ENCODE data around the gene BTRC.
A peak's percentile ranks its signal among the peaks of the same experiment; 100 is the strongest.

The BTRC gene

GRCh38 chr10:101466016-101466912 is 112.3 kb downstream of the BTRC start:
- FAIRE-seq (no peak), DNase-seq (ENCODE audit: extremely low spot score, insufficient read length, low read depth) (no peak)

- peak; percentile 86 for FAIRE-seq
- DNase-seq (ENCODE audit: extremely low spot score, insufficient read length, low read depth): peak; percentile 38
These were observed 113.4 kb downstream of the BTRC start for GRCh38 chr10:101467286-101467770.

- DNase-seq (ENCODE audit: extremely low spot score, insufficient read length, low read depth) (no peak), FAIRE-seq (no peak)
These were observed 114.2 kb downstream of the BTRC start for GRCh38 chr10:101468159-101468558.

GRCh38 chr10:101476383-101476782 is 122.4 kb downstream of the BTRC start:
- no peak for FAIRE-seq
- DNase-seq (ENCODE audit: extremely low spot score, insufficient read length, low read depth): no peak

- no peak for DNase-seq (ENCODE audit: extremely low spot score, insufficient read length, low read depth)
- peak; percentile 53 for FAIRE-seq
These were observed 125.0 kb downstream of the BTRC start for GRCh38 chr10:101478956-101479355.

GRCh38 chr10:101481256-101481655 is 127.3 kb downstream of the BTRC start:
- FAIRE-seq: no peak

GRCh38 chr10:101482568-101482967 is 128.6 kb downstream of the BTRC start:
- FAIRE-seq: no peak
- DNase-seq (ENCODE audit: extremely low spot score, insufficient read length, low read depth): no peak

More at GRCh38 chr10:101481256-101481655, 127.3 kb downstream of the BTRC start:
- no peak for DNase-seq (ENCODE audit: extremely low spot score, insufficient read length, low read depth)

- FAIRE-seq: no peak
- DNase-seq (ENCODE audit: extremely low spot score, insufficient read length, low read depth): no peak
These were observed 130.3 kb downstream of the BTRC start for GRCh38 chr10:101484175-101484745.

GRCh38 chr10:101485207-101485606 is 131.2 kb downstream of the BTRC start:
- FAIRE-seq (no peak), DNase-seq (ENCODE audit: extremely low spot score, insufficient read length, low read depth) (no peak)

- FAIRE-seq (no peak), DNase-seq (ENCODE audit: extremely low spot score, insufficient read length, low read depth) (no peak)
These were observed 132.0 kb downstream of the BTRC start for GRCh38 chr10:101485681-101486554.

- DNase-seq (ENCODE audit: extremely low spot score, insufficient read length, low read depth) (no peak), FAIRE-seq (no peak)
These were observed 133.4 kb downstream of the BTRC start for GRCh38 chr10:101487399-101487798.

GRCh38 chr10:101489355-101489754 is 135.4 kb downstream of the BTRC start:
- DNase-seq (ENCODE audit: extremely low spot score, insufficient read length, low read depth): no peak
- no peak for FAIRE-seq

- DNase-seq (ENCODE audit: extremely low spot score, insufficient read length, low read depth) (no peak), FAIRE-seq (no peak)
These were observed 136.1 kb downstream of the BTRC start for GRCh38 chr10:101490026-101490425.

- DNase-seq (ENCODE audit: extremely low spot score, insufficient read length, low read depth): no peak
- FAIRE-seq: no peak
These were observed 138.2 kb downstream of the BTRC start for GRCh38 chr10:101492205-101492604.

GRCh38 chr10:101492814-101493213 is 138.8 kb downstream of the BTRC start:
- DNase-seq (ENCODE audit: extremely low spot score, insufficient read length, low read depth): no peak
- FAIRE-seq: no peak

- no peak for DNase-seq (ENCODE audit: extremely low spot score, insufficient read length, low read depth)
- no peak for FAIRE-seq
These were observed 139.3 kb downstream of the BTRC start for GRCh38 chr10:101493249-101493648.

GRCh38 chr10:101493782-101494281 is 139.9 kb downstream of the BTRC start:
- DNase-seq (ENCODE audit: extremely low spot score, insufficient read length, low read depth) (no peak), FAIRE-seq (peak; percentile 77)

- FAIRE-seq: no peak
- DNase-seq (ENCODE audit: extremely low spot score, insufficient read length, low read depth): no peak
These were observed 140.7 kb downstream of the BTRC start for GRCh38 chr10:101494650-101495049.

- no peak for DNase-seq (ENCODE audit: extremely low spot score, insufficient read length, low read depth)
- FAIRE-seq: no peak
These were observed 141.5 kb downstream of the BTRC start for GRCh38 chr10:101495324-101495925.

GRCh38 chr10:101504438-101504837 is 150.5 kb downstream of the BTRC start:
- no peak for FAIRE-seq

More at GRCh38 chr10:101504438-101504837, 150.5 kb downstream of the BTRC start:
- DNase-seq (ENCODE audit: extremely low spot score, insufficient read length, low read depth): no peak

All from GM18507 (cell line).